SK-N-MC (cell line): ENCODE results near the gene PRKAR1B.

Source experiments
- EZH2 ChIP-seq: fragments of 200-600 bp; sonication (generic); IDR thresholded peaks from one replicate; pipeline ENCODE4 v1.6.1; 2017; ENCODE audit warnings: antibody characterized with exemption
- FOXP2 ChIP-seq: optimal IDR thresholded peaks from 2 replicates; pipeline ENCODE3; 2011; ENCODE audit warnings: mild to moderate bottlenecking, moderate library complexity; ENCODE audit not compliant: insufficient read depth; ENCODE audit errors: extremely low read length, control extremely low read depth
- POLR2AphosphoS5 ChIP-seq: IDR thresholded peaks from 2 replicates; pipeline ENCODE4 v1.6.1; 2012; ENCODE audit warnings: mild to moderate bottlenecking, low read depth, low read length, borderline replicate concordance

DNA sequence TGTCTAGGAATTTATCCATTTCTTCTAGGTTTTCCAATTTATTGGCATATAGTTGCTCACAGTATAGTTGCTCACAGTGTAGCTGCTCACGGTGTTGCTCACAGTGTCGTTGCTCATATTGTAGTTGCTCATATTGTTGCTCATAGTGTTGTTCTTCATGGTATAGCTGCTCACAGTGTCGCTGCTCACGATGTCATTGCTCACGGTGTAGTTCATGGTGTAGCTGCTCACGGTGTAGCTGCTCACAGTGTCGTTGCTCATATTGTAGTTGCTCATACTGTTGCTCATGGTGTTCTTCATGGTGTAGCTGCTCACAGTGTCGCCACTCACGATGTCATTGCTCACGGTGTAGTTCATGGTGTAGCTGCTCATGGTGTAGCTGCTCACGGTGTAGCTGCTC, 7.7 kb upstream of the PRKAR1B start:
- TF ChIP-seq EZH2: no peak
- TF ChIP-seq POLR2AphosphoS5: no peak
- no peak for TF ChIP-seq FOXP2
